ENCODE measurements around the gene PSORS1C1.

DNA sequence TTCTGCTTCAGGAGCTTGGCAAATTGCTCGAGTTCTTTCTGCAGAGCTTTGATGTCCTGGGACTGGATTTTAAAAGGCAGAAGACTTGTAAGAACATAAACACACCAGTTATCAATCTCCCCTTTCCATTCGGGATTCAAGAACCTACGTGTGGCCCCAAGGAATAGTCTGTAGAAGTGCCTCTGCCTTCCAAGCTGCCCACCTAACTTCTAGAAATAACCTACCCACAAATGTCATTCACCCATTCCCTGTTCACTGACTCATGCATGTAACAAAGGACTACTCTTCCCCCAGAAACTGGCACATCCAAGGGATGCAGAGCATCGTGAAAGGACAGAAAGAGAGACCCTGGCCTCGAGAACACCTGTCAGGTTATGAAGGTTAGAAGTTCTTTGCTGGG lies 51.4 kb downstream of the PSORS1C1 start:
- TF ChIP-seq, protein P1, sequence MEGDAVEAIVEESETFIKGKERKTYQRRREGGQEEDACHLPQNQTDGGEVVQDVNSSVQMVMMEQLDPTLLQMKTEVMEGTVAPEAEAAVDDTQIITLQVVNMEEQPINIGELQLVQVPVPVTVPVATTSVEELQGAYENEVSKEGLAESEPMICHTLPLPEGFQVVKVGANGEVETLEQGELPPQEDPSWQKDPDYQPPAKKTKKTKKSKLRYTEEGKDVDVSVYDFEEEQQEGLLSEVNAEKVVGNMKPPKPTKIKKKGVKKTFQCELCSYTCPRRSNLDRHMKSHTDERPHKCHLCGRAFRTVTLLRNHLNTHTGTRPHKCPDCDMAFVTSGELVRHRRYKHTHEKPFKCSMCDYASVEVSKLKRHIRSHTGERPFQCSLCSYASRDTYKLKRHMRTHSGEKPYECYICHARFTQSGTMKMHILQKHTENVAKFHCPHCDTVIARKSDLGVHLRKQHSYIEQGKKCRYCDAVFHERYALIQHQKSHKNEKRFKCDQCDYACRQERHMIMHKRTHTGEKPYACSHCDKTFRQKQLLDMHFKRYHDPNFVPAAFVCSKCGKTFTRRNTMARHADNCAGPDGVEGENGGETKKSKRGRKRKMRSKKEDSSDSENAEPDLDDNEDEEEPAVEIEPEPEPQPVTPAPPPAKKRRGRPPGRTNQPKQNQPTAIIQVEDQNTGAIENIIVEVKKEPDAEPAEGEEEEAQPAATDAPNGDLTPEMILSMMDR (IDR thresholded peaks at IDR 0.05; ENCODE audit: poor library complexity) = no peak
- no peak for TF ChIP-seq EZH2 (IDR thresholded peaks at IDR 0.05; ENCODE audit: borderline replicate concordance)
